Renal cortical epithelial cell (primary cell): ENCODE measurements around the gene TEN1. TPM values are rescaled to one million over a fixed set of nuclear protein-coding genes. Genes with fewer than 3 reads are reported as not detected.
A peak's percentile ranks its signal among the peaks of the same experiment; 100 is the strongest.
"Not testable (repeated sequence)": the region's sequence is repeated elsewhere in the genome, so short reads cannot be mapped to it uniquely, and the experiment has no call there.

Experiments used
- DNase-seq: peaks from one replicate; pipeline ENCODE4 v3.0.0-alpha.2; 2011; ENCODE audit warnings: low read depth
- total RNA-seq: library from RNA; depleted of rRNA; stranded (reverse); fragments of >200 nt; gene quantifications from 2 replicates; pipeline ENCODE4 v1.2.3, GENCODE V29; 2014

The TEN1 gene
- total RNA-seq, 1 donor from 2014 or later: 15.5 TPM

GRCh38 chr17:76024353-76024752 lies 45.3 kb downstream of the TEN1 start:
- DNase-seq: no peak

GRCh38 chr17:76025294-76025693 lies 46.3 kb downstream of the TEN1 start:
- DNase-seq: no peak

- no peak for DNase-seq
Observed at GRCh38 chr17:76026714-76027158, 47.7 kb downstream of the TEN1 start.

- DNase-seq: peak; percentile 53
Observed at GRCh38 chr17:76027159-76027839, 48.3 kb downstream of the TEN1 start, which contains the start of gene EVPL. Gene EVPL (minus strand): TSS chr17:76027306. CDS start chr17:76027198, 108 bp downstream.

GRCh38 chr17:76032073-76032779 lies 53.2 kb downstream of the TEN1 start:
- DNase-seq: no peak

GRCh38 chr17:76032780-76033108 lies 53.7 kb downstream of the TEN1 start:
- DNase-seq: no peak

GRCh38 chr17:76033139-76033538 lies 54.1 kb downstream of the TEN1 start:
- DNase-seq: no peak

- no peak for DNase-seq
Observed at GRCh38 chr17:76034428-76035350, 55.6 kb downstream of the TEN1 start.

- no peak for DNase-seq
Observed at GRCh38 chr17:76036497-76037261, 57.6 kb downstream of the TEN1 start.

GRCh38 chr17:76038050-76038449 lies 59.0 kb downstream of the TEN1 start:
- peak; percentile 28 for DNase-seq

GRCh38 chr17:76039121-76039520 lies 60.1 kb downstream of the TEN1 start:
- DNase-seq: no peak

- DNase-seq: no peak
Observed at GRCh38 chr17:76040376-76040775, 61.3 kb downstream of the TEN1 start.

GRCh38 chr17:76042868-76043267 lies 63.8 kb downstream of the TEN1 start:
- not testable (repeated sequence) for DNase-seq

GRCh38 chr17:76044475-76045007 lies 65.5 kb downstream of the TEN1 start:
- DNase-seq: not testable (repeated sequence)

GRCh38 chr17:76046064-76046463 lies 67.0 kb downstream of the TEN1 start:
- no peak for DNase-seq

- no peak for DNase-seq
Observed at GRCh38 chr17:76048025-76048605, 69.1 kb downstream of the TEN1 start.

- DNase-seq: peak; percentile 7
Observed at GRCh38 chr17:76048711-76049110, 69.7 kb downstream of the TEN1 start.

- no peak for DNase-seq
Observed at GRCh38 chr17:76049239-76049638, 70.2 kb downstream of the TEN1 start.

GRCh38 chr17:76049836-76050537 lies 70.9 kb downstream of the TEN1 start:
- DNase-seq: no peak
